ENCODE results near the gene KIF3C. TPM values are rescaled to one million over a fixed set of nuclear protein-coding genes. Genes with fewer than 3 reads are reported as not detected.

KIF3C gene
- total and polyA plus RNA-seq, 9 of the 15 experiments (the other 6 are each of a cell fraction or from before 2014, with no cell fraction given): 0.69 to 6.7 (median 3.3) TPM

- TF ChIP-seq CLOCK (CRISPR knock-in tag; IDR thresholded peaks at IDR 0.05; ENCODE audit: borderline replicate concordance) (no peak), ZNF75A (CRISPR knock-in tag; IDR thresholded peaks at IDR 0.05) (no peak), ZBTB2 (IDR thresholded peaks at IDR 0.05) (0 out of 2 replicates have a peak, but pooled peaks have one; percentile 17), IRF1 (CRISPR knock-in tag; IDR thresholded peaks at IDR 0.05; ENCODE audit: borderline replicate concordance) (0 out of 2 replicates have a peak, but pooled peaks have one; percentile 21), KDM1A (IDR thresholded peaks at IDR 0.05) (no peak), TAF15 (IDR thresholded peaks at IDR 0.05; ENCODE audit: low read depth, low read length) (no peak), FOXM1 (IDR thresholded peaks at IDR 0.05; ENCODE audit: low read depth) (no peak), FOXM1 (CRISPR knock-in tag; IDR thresholded peaks at IDR 0.05; ENCODE audit: low read depth) (0 out of 2 replicates have a peak, but pooled peaks have one; percentile 74), ZNF384 (IDR thresholded peaks at IDR 0.05; ENCODE audit: low read depth, low read length) (peak; percentile 94), ZNF518B (CRISPR knock-in tag; IDR thresholded peaks at IDR 0.05) (no peak), ZNF766 (CRISPR knock-in tag; conservative IDR thresholded peaks at IDR 0.05) (peak; percentile 32; the same call in 1 of the 2 replicates), ADNP (tag; IDR thresholded peaks at IDR 0.05) (no peak), TGIF2 (CRISPR knock-in tag; IDR thresholded peaks at IDR 0.05) (peak; percentile 49; the same call in 1 of the 2 replicates), ZNF740 (CRISPR knock-in tag; IDR thresholded peaks at IDR 0.05) (0 out of 2 replicates have a peak, but pooled peaks have one; percentile 24), ZNF740 (tag; IDR thresholded peaks at IDR 0.05) (no peak), ARID2 (IDR thresholded peaks at IDR 0.05) (no peak)
These were observed 104.6 kb downstream of the KIF3C start (continued) for GRCh38 chr2:25877431-25878360.
